Activated B cell treated with CpG ODN at 0.5 μM for 24 hours (primary cell): ENCODE data around the gene MEG3. TPM values are rescaled to one million over a fixed set of nuclear protein-coding genes. Genes with fewer than 3 reads are reported as not detected.

ENCODE experiments used
- ATAC-seq: fragments of 200-7000 bp; cut with Tn5 transposase; one replicate; pipeline ENCODE4 v1.10.0; 2021; ENCODE audit warnings: low read depth, mild to moderate bottlenecking, moderate library complexity
- CTCF ChIA-PET: fragments of 350-600 bp; sonication (Branson Sonifier 250); formaldehyde crosslinking; loops from one replicate; lab custom pipeline; 2021; ENCODE audit warnings: antibody characterized with exemption; lab: Charles Lee
- POLR2A ChIA-PET: fragments of 350-600 bp; sonication (Branson Sonifier 250); formaldehyde crosslinking; loops from one replicate; lab custom pipeline; 2021; ENCODE audit warnings: antibody characterized with exemption; lab: Charles Lee
- DNase-seq: peaks from one replicate; pipeline ENCODE4 v3.0.0; 2022
- H3K27ac Mint-ChIP-seq: one replicate; pipeline ENCODE4 v1.8.0; 2020; ENCODE audit warnings: mixed read lengths
- H3K27me3 Mint-ChIP-seq: one replicate; pipeline ENCODE4 v1.8.0; 2021; ENCODE audit warnings: mixed read lengths
- H3K36me3 Mint-ChIP-seq: one replicate; pipeline ENCODE4 v1.8.0; 2021; ENCODE audit warnings: low read depth, mixed read lengths
- H3K4me1 Mint-ChIP-seq: one replicate; pipeline ENCODE4 v1.8.0; 2021; ENCODE audit warnings: mixed read lengths
- H3K4me3 Mint-ChIP-seq: one replicate; pipeline ENCODE4 v1.8.0; 2020; ENCODE audit warnings: mild to moderate bottlenecking, mixed read lengths
- H3K9me3 Mint-ChIP-seq: one replicate; pipeline ENCODE4 v1.8.0; 2020; ENCODE audit warnings: mixed read lengths
- intact Hi-C: fragments of 100-400 bp; cut with micrococcal nuclease; formaldehyde crosslinking; loops from one replicate; pipeline ENCODE4 v1.15.1; 2024
- total RNA-seq: library from RNA; stranded (reverse); gene quantifications from 2 replicates; pipeline ENCODE4 v1.2.3, GENCODE V29; 2022
- TF ChIP-seq, protein P1 (sequence below): fragments of 200-600 bp; IDR thresholded peaks from one replicate; pipeline ENCODE4 v1.8.0; 2022; ENCODE audit warnings: antibody characterized with exemption, mild to moderate bottlenecking

Gene MEG3
- total RNA-seq, 1 donor from 2014 or later: not detected

GRCh38 chr14:100900837-100901390 lies 75.0 kb downstream of the MEG3 start:
- H3K9me3 Mint-ChIP-seq: no peaks in the 10 kb centered on the region
- no peaks in the 10 kb centered on the region for H3K4me1 Mint-ChIP-seq
- no peak overlapping the region for H3K4me3 Mint-ChIP-seq
- CTCF ChIA-PET: no interaction called here
- intact Hi-C loops: no loop called here
- H3K27ac Mint-ChIP-seq: no peak overlapping the region
- POLR2A ChIA-PET: no interaction called here
- ATAC-seq (no peak), DNase-seq (no peak)
- no peaks in the 10 kb centered on the region for H3K36me3 Mint-ChIP-seq
- peaks cover 40% of the 10 kb centered on the region for H3K27me3 Mint-ChIP-seq
- TF ChIP-seq, protein P1, sequence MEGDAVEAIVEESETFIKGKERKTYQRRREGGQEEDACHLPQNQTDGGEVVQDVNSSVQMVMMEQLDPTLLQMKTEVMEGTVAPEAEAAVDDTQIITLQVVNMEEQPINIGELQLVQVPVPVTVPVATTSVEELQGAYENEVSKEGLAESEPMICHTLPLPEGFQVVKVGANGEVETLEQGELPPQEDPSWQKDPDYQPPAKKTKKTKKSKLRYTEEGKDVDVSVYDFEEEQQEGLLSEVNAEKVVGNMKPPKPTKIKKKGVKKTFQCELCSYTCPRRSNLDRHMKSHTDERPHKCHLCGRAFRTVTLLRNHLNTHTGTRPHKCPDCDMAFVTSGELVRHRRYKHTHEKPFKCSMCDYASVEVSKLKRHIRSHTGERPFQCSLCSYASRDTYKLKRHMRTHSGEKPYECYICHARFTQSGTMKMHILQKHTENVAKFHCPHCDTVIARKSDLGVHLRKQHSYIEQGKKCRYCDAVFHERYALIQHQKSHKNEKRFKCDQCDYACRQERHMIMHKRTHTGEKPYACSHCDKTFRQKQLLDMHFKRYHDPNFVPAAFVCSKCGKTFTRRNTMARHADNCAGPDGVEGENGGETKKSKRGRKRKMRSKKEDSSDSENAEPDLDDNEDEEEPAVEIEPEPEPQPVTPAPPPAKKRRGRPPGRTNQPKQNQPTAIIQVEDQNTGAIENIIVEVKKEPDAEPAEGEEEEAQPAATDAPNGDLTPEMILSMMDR: no peak

GRCh38 chr14:100901391-100902183 lies 75.7 kb downstream of the MEG3 start:
- ChIA-PET CTCF (no interaction called here), POLR2A (no interaction called here)
- DNase-seq (no peak), ATAC-seq (no peak)
- Mint-ChIP-seq H3K27me3 (peaks cover 40% of the 10 kb centered on the region), H3K27ac (no peak overlapping the region), H3K36me3 (no peaks in the 10 kb centered on the region), H3K4me3 (no peak overlapping the region), H3K4me1 (no peaks in the 10 kb centered on the region), H3K9me3 (no peaks in the 10 kb centered on the region)
- TF ChIP-seq, protein P1: no peak
- intact Hi-C loops: no loop called here

GRCh38 chr14:100902295-100903133 lies 76.6 kb downstream of the MEG3 start:
- TF ChIP-seq, protein P1: no peak
- ChIA-PET CTCF (no interaction called here), POLR2A (no interaction called here)
- Mint-ChIP-seq H3K9me3 (no peaks in the 10 kb centered on the region), H3K4me1 (no peaks in the 10 kb centered on the region), H3K4me3 (no peak overlapping the region), H3K36me3 (no peaks in the 10 kb centered on the region), H3K27ac (no peak overlapping the region), H3K27me3 (peaks cover 40% of the 10 kb centered on the region)
- no peak for ATAC-seq
- no peak for DNase-seq
- intact Hi-C loops: no loop called here

DNA sequence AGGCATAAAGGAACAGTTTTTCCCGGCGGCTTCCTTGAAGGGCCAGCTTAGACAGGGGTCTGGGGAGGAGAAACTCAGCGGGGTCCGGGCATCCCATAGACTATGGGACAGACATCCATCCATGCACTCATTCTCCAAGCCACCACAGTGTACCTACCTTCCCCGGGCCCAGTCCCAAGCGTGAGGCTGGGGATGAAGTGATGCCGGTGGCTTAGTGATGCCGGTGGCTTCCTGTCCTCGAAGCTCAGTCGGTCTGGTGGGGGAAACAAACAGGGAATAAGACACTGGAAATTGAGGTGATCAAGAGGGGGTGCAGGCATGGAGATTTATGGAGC lies 77.2 kb downstream of the MEG3 start:
- H3K4me1 Mint-ChIP-seq: no peaks in the 10 kb centered on the region
- no peaks in the 10 kb centered on the region for H3K36me3 Mint-ChIP-seq
- no peak overlapping the region for H3K4me3 Mint-ChIP-seq
- intact Hi-C loops: no loop called here
- CTCF ChIA-PET: no interaction called here
- DNase-seq (no peak), ATAC-seq (no peak)
- peaks cover 40% of the 10 kb centered on the region for H3K27me3 Mint-ChIP-seq
- TF ChIP-seq, protein P1: no peak
- POLR2A ChIA-PET: no interaction called here
- no peaks in the 10 kb centered on the region for H3K9me3 Mint-ChIP-seq
- no peak overlapping the region for H3K27ac Mint-ChIP-seq

DNA sequence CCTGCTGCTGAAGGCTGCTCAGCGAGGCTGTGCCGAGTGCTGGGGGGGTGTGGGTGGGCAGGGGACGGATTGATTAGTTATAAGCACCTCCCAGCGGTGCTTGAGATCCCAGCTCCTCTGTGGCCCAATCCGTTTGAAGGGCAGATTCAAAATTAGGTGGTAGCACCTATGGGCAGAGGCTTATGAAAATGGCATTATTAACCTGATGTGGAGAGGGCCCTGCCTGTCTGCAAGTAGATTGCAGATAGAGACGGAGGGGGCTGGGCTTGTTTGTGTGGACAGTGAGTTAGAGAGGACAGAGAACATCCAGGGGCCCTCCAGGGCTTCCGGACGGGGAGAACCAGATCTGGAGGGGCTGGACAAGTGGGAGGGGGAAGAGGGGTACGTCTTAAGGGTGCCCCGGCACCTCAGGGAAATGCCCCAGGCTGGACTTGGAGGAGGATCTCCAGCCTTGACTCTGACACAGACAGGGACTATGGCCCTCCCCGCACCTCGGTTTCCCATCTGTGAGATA lies 77.8 kb downstream of the MEG3 start, which contains the start of gene RTL1:
RTL1 (minus strand) TSS at position 51 of the 514 bp plus-strand sequence. CDS start 18,934 bp downstream, outside the sequence.
- Mint-ChIP-seq H3K4me1 (no peaks in the 10 kb centered on the region), H3K4me3 (no peak within 1 kb of the TSS), H3K36me3 (no peaks in the 10 kb centered on the region), H3K27ac (no peak within 1 kb of the TSS), H3K27me3 (peaks cover 36% of the 10 kb centered on the region), H3K9me3 (no peaks in the 10 kb centered on the region)
- DNase-seq: no peak
- ChIA-PET POLR2A (no interaction called here), CTCF (no interaction called here)
- intact Hi-C loops: no loop called here
- TF ChIP-seq, protein P1: no peak
- ATAC-seq: no peak
